Measurements from ENCODE around the gene EPAS1. TPM values are rescaled to one million over a fixed set of nuclear protein-coding genes. Genes with fewer than 3 reads are reported as not detected.
A peak's percentile ranks its signal among the peaks of the same experiment; 100 is the strongest.

EPAS1 gene
- total RNA-seq, 3 donors from 2014 or later = 92.5 to 274 (median 229) TPM

GRCh38 chr2:46277431-46278190 is 19.6 kb upstream of the EPAS1 start:
- no peaks in the 10 kb centered on the region for H3K9me3 ChIP-seq
- intact Hi-C loops (cut with DNase I; ENCODE audit: low total_unique reads) = no loop called here
- no peaks in the 10 kb centered on the region for H3K4me1 ChIP-seq
- no peak for TF ChIP-seq POLR2A (IDR thresholded peaks at IDR 0.05)
- TF ChIP-seq POLR2AphosphoS5 (IDR thresholded peaks at IDR 0.05) = no peak
- no peak for TF ChIP-seq CTCF (IDR thresholded peaks at IDR 0.05)
- DNase-seq (ENCODE audit: low spot score in 2 of 2) = no peak
- no peaks in the 10 kb centered on the region for H3K27me3 ChIP-seq
- H3K4me3 ChIP-seq = no peak overlapping the region
- peak overlapping the region in 1 of 2 donors; percentile 12 for H3K27ac ChIP-seq
- no peaks in the 10 kb centered on the region for H3K36me3 ChIP-seq

DNA sequence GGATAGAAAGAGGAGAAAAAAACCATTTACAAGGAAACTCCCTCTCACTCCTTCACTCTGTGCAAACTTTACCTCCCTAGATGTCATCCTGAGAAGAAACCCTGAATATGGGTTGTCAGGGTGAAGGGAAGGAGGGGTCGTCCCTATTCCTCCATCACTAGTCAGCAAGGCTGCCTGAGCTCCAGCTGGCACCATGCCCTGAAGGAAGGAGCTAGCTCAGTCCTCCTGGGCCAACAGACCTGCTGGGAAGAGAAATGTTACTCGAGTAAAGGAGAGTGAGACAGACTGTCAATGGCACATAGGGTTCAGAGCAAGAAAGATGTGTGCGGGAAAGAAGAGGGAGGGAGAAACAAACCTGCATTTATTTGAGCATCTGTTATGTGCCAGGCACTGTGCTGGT is 18.3 kb upstream of the EPAS1 start:
- DNase-seq (ENCODE audit: low spot score in 2 of 2) = no peak

DNA sequence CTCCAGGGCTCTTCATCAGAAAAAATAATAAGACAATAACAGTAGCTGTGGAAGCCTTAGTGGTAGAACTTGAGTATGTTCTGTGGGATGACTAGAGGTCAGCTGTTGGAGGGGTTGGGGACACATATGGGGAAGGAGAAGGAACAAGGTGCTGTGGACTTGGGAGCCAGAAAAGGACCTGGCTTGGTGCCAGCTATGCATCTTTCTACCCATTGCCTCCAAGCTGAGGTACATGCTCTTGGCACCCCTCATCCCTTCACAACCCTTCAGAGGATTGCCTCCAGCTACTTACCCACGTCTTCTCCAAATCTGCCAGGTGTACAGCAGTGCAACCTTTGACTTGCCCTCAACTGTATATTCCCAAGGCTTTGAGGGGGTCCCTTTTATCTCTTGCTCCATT is 15.3 kb upstream of the EPAS1 start:
- H3K4me1 ChIP-seq = no peaks in the 10 kb centered on the region
- intact Hi-C loops (cut with DNase I; ENCODE audit: low total_unique reads) = no loop called here
- H3K4me3 ChIP-seq = no peak overlapping the region
- H3K27ac ChIP-seq = no peak overlapping the region
- H3K27me3 ChIP-seq = no peaks in the 10 kb centered on the region
- H3K36me3 ChIP-seq = no peaks in the 10 kb centered on the region
- no peak for DNase-seq (ENCODE audit: low spot score in 2 of 2)
- TF ChIP-seq POLR2A (IDR thresholded peaks at IDR 0.05) = no peak
- no peak for TF ChIP-seq CTCF (IDR thresholded peaks at IDR 0.05)
- TF ChIP-seq POLR2AphosphoS5 (IDR thresholded peaks at IDR 0.05) = no peak
- no peaks in the 10 kb centered on the region for H3K9me3 ChIP-seq

More for the DNA sequence above, 18.3 kb upstream of the EPAS1 start:
- Histone ChIP-seq H3K36me3 (no peaks in the 10 kb centered on the region), H3K4me3 (no peak overlapping the region), H3K27ac (no peak overlapping the region), H3K9me3 (no peaks in the 10 kb centered on the region), H3K27me3 (no peaks in the 10 kb centered on the region), H3K4me1 (no peaks in the 10 kb centered on the region)
- no peak for TF ChIP-seq POLR2AphosphoS5 (IDR thresholded peaks at IDR 0.05)
- no peak for TF ChIP-seq POLR2A (IDR thresholded peaks at IDR 0.05)
- intact Hi-C loops (cut with DNase I; ENCODE audit: low total_unique reads) = no loop called here

DNA sequence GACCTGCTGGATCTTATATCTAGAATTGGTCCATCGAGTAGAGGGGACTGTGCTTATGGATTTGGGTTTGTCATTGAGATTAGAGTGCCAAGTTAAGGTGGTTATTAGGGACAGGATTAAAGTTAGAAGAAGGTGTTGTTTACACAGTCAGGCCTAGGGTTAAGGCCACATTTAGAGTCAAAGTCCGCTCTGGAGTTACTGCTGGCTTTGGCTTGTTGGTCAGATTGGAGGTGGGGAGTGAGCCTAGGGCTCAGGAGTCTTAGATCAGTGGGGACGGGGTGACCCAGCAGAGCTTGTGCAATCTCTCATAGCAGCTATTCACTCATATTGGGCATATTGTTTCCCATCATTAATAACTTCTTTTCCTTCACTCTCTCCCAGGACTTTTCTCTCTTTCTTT is 13.5 kb upstream of the EPAS1 start:
- TF ChIP-seq CTCF (IDR thresholded peaks at IDR 0.05) (no peak), POLR2AphosphoS5 (IDR thresholded peaks at IDR 0.05) (no peak), POLR2A (IDR thresholded peaks at IDR 0.05) (no peak)
- intact Hi-C loops (cut with DNase I; ENCODE audit: low total_unique reads) = no loop called here
- Histone ChIP-seq H3K9me3 (no peaks in the 10 kb centered on the region), H3K36me3 (no peaks in the 10 kb centered on the region), H3K27me3 (no peaks in the 10 kb centered on the region), H3K4me3 (no peak overlapping the region), H3K27ac (no peak overlapping the region), H3K4me1 (no peaks in the 10 kb centered on the region)
- no peak for DNase-seq (ENCODE audit: low spot score in 2 of 2)

GRCh38 chr2:46284260-46284659 is 12.9 kb upstream of the EPAS1 start:
- no peak for TF ChIP-seq POLR2AphosphoS5 (IDR thresholded peaks at IDR 0.05)

GRCh38 chr2:46284796-46285195 is 12.4 kb upstream of the EPAS1 start:
- Histone ChIP-seq H3K27ac (no peak overlapping the region), H3K27me3 (no peaks in the 10 kb centered on the region), H3K4me3 (no peak overlapping the region), H3K9me3 (no peaks in the 10 kb centered on the region), H3K4me1 (no peaks in the 10 kb centered on the region), H3K36me3 (no peaks in the 10 kb centered on the region)
- no peak for TF ChIP-seq POLR2AphosphoS5 (IDR thresholded peaks at IDR 0.05)
- DNase-seq (ENCODE audit: low spot score in 2 of 2) = no peak
- intact Hi-C loops (cut with DNase I; ENCODE audit: low total_unique reads) = no loop called here

More at GRCh38 chr2:46284260-46284659, 12.9 kb upstream of the EPAS1 start:
- Histone ChIP-seq H3K27ac (no peak overlapping the region), H3K9me3 (no peaks in the 10 kb centered on the region), H3K4me1 (no peaks in the 10 kb centered on the region), H3K36me3 (no peaks in the 10 kb centered on the region), H3K27me3 (no peaks in the 10 kb centered on the region), H3K4me3 (no peak overlapping the region)
- intact Hi-C loops (cut with DNase I; ENCODE audit: low total_unique reads) = no loop called here
- DNase-seq (ENCODE audit: low spot score in 2 of 2) = no peak

All from breast epithelium (tissue), 4 donors.